ENCODE data around the gene TCTA.

DNA sequence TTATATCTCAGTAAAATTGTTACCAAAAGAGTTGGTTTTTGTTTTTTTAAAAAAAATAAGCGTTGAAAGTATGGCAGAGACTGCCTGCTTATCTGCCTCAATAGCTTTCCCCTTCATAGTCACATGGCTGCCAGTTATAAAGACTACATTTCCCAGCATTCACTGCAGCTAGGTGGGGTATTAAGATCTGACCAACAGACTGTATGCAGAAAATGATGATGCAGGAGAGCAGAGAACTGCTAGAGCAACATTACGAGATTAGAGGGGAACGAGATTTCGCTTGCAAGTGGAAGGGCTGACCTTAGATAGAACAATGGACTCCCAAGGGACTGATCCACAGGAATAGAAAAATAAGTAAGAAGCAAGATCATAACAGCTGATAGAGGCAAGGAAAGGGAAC is 14.8 kb upstream of the TCTA start:
- TF ChIP-seq CREB1 (IDR thresholded peaks at IDR 0.05) (no peak), GTF2F1 (IDR thresholded peaks at IDR 0.05; ENCODE audit: borderline replicate concordance, low read depth, low read length) (no peak), CTCF (IDR thresholded peaks at IDR 0.05; ENCODE audit: control extremely low read depth in 1 of 3, insufficient read depth in 1 of 3, low read depth in 1 of 3, low read length in 3 of 3) (no peak), NRF1 (IDR thresholded peaks at IDR 0.05; ENCODE audit: low read depth, low read length) (no peak), MAX (IDR thresholded peaks at IDR 0.05) (no peak), RAD21 (IDR thresholded peaks at IDR 0.05 in 1 of 2, conservative IDR thresholded peaks at IDR 0.05 in 1 of 2; ENCODE audit: low read depth in 2 of 2, low read length in 2 of 2) (no peak), TAF1 (IDR thresholded peaks at IDR 0.05; ENCODE audit: low read depth, low read length) (no peak), RFX5 (IDR thresholded peaks at IDR 0.05; ENCODE audit: borderline replicate concordance, low read depth, low read length) (no peak)
- TF ChIP-seq, protein P1, sequence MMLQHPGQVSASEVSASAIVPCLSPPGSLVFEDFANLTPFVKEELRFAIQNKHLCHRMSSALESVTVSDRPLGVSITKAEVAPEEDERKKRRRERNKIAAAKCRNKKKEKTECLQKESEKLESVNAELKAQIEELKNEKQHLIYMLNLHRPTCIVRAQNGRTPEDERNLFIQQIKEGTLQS (IDR thresholded peaks at IDR 0.05; ENCODE audit: insufficient read depth, low read depth, low read length) = no peak
